HepG2 (cell line): ENCODE results near the gene RFXANK. TPM values are rescaled to one million over a fixed set of nuclear protein-coding genes. Genes with fewer than 3 reads are reported as not detected.

ENCODE experiments used
- DBP ChIP-seq: sonication (generic); formaldehyde crosslinking; IDR thresholded peaks from 2 replicates; pipeline ENCODE4 v1.4.0; 2020; ENCODE audit warnings: missing genetic modification reagents; ENCODE audit errors: not compliant biosample characterization
- ELK4 ChIP-seq: sonication (generic); formaldehyde crosslinking; IDR thresholded peaks from 2 replicates; pipeline ENCODE4 v1.9.0; 2021; ENCODE audit warnings: missing genetic modification reagents, borderline replicate concordance
- GABPA ChIP-seq, 2 experiments: IDR thresholded peaks; 2 replicates each; pipeline ENCODE4 v1.6.1; 2011 to 2016; ENCODE audit warnings: low read depth in 2 of 2, low read length in 1 of 2, missing biosample characterization in 1 of 2, missing genetic modification characterization in 1 of 2
- GATA4 ChIP-seq: sonication (generic); IDR thresholded peaks from 2 replicates; pipeline ENCODE4 v1.6.1; 2016; ENCODE audit warnings: antibody characterized with exemption, low read depth, borderline replicate concordance
- HIC2 ChIP-seq: sonication (generic); formaldehyde crosslinking; IDR thresholded peaks from 2 replicates; pipeline ENCODE4 v1.9.0; 2022; ENCODE audit warnings: low read depth, missing genetic modification reagents
- NFATC3 ChIP-seq: sonication (generic); formaldehyde crosslinking; IDR thresholded peaks from 2 replicates; pipeline ENCODE4 v1.5.1; 2020; ENCODE audit warnings: mild to moderate bottlenecking, missing genetic modification reagents
- SIX4 ChIP-seq: sonication (generic); formaldehyde crosslinking; IDR thresholded peaks from 2 replicates; pipeline ENCODE4 v1.4.0; 2020; ENCODE audit warnings: missing genetic modification reagents
- SRSF9 ChIP-seq: fragments of 200-400 bp; formaldehyde crosslinking; IDR thresholded peaks from 2 replicates; pipeline ENCODE4 v1.6.1; 2018; ENCODE audit warnings: borderline replicate concordance, mild to moderate bottlenecking, low read depth, low read length; ENCODE audit not compliant: insufficient read depth, poor library complexity, severe bottlenecking
- THAP7 ChIP-seq: sonication (generic); formaldehyde crosslinking; IDR thresholded peaks from 2 replicates; pipeline ENCODE4 v1.8.1; 2023; ENCODE audit warnings: mild to moderate bottlenecking, missing genetic modification reagents
- ZEB1 ChIP-seq: IDR thresholded peaks from 2 replicates; pipeline ENCODE4 v1.6.1; 2012; ENCODE audit warnings: mild to moderate bottlenecking, low read depth, inconsistent platforms; ENCODE audit not compliant: insufficient replicate concordance
- ZNF550 ChIP-seq: sonication (generic); formaldehyde crosslinking; IDR thresholded peaks from 2 replicates; pipeline ENCODE4 v1.4.0; 2020; ENCODE audit warnings: mild to moderate bottlenecking, missing genetic modification reagents, borderline replicate concordance
- ZNF563 ChIP-seq: sonication (generic); formaldehyde crosslinking; IDR thresholded peaks from 2 replicates; pipeline ENCODE4 v1.8.0; 2022; ENCODE audit warnings: mild to moderate bottlenecking, moderate library complexity, missing genetic modification reagents
- ZNF614 ChIP-seq: IDR thresholded peaks from 2 replicates; pipeline ENCODE4 v1.6.1; 2018; ENCODE audit warnings: missing biosample characterization, missing genetic modification reagents, inconsistent platforms, borderline replicate concordance
- ZSCAN21 ChIP-seq: sonication (generic); formaldehyde crosslinking; IDR thresholded peaks from 2 replicates; pipeline ENCODE4 v1.8.0; 2022; ENCODE audit warnings: mild to moderate bottlenecking, missing genetic modification reagents, moderate library complexity, borderline replicate concordance
- polyA plus RNA-seq, 8 experiments: library from polyadenylated mRNA; depleted of rRNA in 3 of 8; stranded (reverse) in 7 of 8; unstranded in 1 of 8; fragments of >200 nt; fragmentation: Illumina TruSeq in 4 of 8; extraction: Trizol in 4 of 8; gene quantifications; 2 replicates each; pipeline versions ENCODE4 v1.2.1 to v1.2.3, GENCODE V29; 2011 to 2016; ENCODE audit warnings: low read depth in 4 of 8, missing spikeins in 1 of 8, mixed read lengths in 1 of 8; ENCODE audit not compliant: insufficient read depth in 1 of 8
- total RNA-seq, 5 experiments: library from RNA; depleted of rRNA; stranded (reverse); fragments of >200 nt; fragmentation: Illumina TruSeq; extraction: Trizol; gene quantifications; 2 replicates each; pipeline ENCODE4 v1.2.3, GENCODE V29; 2016; ENCODE audit warnings: low read depth in 1 of 5
- TF ChIP-seq, protein P1 (sequence below): sonication (generic); formaldehyde crosslinking; IDR thresholded peaks from 2 replicates; pipeline ENCODE4 v1.4.0; 2020; ENCODE audit warnings: missing genetic modification reagents
- TF ChIP-seq, protein P2 (sequence below): sonication (generic); formaldehyde crosslinking; IDR thresholded peaks from 2 replicates; pipeline ENCODE4 v1.5.0; 2020; ENCODE audit warnings: missing genetic modification reagents

Gene RFXANK
- total and polyA plus RNA-seq, 2 of the 13 experiments (the other 11 are each of a cell fraction or from before 2014, with no cell fraction given) = 49.9 to 80.7 TPM

- TF ChIP-seq ZNF614 = peak; percentile 51; the same call in 1 of the 2 replicates
- 0 out of 2 replicates have a peak, but pooled peaks have one; percentile 88 for TF ChIP-seq ZNF550 (CRISPR knock-in tag)
- TF ChIP-seq HIC2 = no peak; the same call in 1 of the 2 replicates
- no peak for TF ChIP-seq DBP (CRISPR knock-in tag)
- no peak for TF ChIP-seq ELK4 (CRISPR knock-in tag)
- no peak for TF ChIP-seq ZEB1
- TF ChIP-seq ZNF563 = peak; percentile 86
- TF ChIP-seq SIX4 (CRISPR knock-in tag) = 0 out of 2 replicates have a peak, but pooled peaks have one; percentile 16
- TF ChIP-seq THAP7 (CRISPR knock-in tag) = no peak
- TF ChIP-seq, protein P1, sequence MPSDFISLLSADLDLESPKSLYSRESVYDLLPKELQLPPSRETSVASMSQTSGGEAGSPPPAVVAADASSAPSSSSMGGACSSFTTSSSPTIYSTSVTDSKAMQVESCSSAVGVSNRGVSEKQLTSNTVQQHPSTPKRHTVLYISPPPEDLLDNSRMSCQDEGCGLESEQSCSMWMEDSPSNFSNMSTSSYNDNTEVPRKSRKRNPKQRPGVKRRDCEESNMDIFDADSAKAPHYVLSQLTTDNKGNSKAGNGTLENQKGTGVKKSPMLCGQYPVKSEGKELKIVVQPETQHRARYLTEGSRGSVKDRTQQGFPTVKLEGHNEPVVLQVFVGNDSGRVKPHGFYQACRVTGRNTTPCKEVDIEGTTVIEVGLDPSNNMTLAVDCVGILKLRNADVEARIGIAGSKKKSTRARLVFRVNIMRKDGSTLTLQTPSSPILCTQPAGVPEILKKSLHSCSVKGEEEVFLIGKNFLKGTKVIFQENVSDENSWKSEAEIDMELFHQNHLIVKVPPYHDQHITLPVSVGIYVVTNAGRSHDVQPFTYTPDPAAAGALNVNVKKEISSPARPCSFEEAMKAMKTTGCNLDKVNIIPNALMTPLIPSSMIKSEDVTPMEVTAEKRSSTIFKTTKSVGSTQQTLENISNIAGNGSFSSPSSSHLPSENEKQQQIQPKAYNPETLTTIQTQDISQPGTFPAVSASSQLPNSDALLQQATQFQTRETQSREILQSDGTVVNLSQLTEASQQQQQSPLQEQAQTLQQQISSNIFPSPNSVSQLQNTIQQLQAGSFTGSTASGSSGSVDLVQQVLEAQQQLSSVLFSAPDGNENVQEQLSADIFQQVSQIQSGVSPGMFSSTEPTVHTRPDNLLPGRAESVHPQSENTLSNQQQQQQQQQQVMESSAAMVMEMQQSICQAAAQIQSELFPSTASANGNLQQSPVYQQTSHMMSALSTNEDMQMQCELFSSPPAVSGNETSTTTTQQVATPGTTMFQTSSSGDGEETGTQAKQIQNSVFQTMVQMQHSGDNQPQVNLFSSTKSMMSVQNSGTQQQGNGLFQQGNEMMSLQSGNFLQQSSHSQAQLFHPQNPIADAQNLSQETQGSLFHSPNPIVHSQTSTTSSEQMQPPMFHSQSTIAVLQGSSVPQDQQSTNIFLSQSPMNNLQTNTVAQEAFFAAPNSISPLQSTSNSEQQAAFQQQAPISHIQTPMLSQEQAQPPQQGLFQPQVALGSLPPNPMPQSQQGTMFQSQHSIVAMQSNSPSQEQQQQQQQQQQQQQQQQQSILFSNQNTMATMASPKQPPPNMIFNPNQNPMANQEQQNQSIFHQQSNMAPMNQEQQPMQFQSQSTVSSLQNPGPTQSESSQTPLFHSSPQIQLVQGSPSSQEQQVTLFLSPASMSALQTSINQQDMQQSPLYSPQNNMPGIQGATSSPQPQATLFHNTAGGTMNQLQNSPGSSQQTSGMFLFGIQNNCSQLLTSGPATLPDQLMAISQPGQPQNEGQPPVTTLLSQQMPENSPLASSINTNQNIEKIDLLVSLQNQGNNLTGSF (CRISPR knock-in tag) = 0 out of 2 replicates have a peak, but pooled peaks have one; percentile 37
- TF ChIP-seq GABPA (IDR thresholded peaks at IDR 0.05; ENCODE audit: low read depth, low read length) = peak; percentile 6; the same call in 1 of the 2 replicates
- peak; percentile 47; the same call in 1 of the 2 replicates for TF ChIP-seq GABPA (CRISPR knock-in tag; IDR thresholded peaks at IDR 0.05; ENCODE audit: low read depth)
- TF ChIP-seq GATA4 = no peak
- TF ChIP-seq, protein P2, sequence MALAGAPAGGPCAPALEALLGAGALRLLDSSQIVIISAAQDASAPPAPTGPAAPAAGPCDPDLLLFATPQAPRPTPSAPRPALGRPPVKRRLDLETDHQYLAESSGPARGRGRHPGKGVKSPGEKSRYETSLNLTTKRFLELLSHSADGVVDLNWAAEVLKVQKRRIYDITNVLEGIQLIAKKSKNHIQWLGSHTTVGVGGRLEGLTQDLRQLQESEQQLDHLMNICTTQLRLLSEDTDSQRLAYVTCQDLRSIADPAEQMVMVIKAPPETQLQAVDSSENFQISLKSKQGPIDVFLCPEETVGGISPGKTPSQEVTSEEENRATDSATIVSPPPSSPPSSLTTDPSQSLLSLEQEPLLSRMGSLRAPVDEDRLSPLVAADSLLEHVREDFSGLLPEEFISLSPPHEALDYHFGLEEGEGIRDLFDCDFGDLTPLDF (CRISPR knock-in tag) = no peak
- TF ChIP-seq NFATC3 (CRISPR knock-in tag) = no peak
- no peak for TF ChIP-seq SRSF9
- peak; percentile 62; the same call in 1 of the 2 replicates for TF ChIP-seq ZSCAN21
Observed at GRCh38 chr19:19224852-19225494, 32.9 kb downstream of the RFXANK start (continued).
